HFFc6 (cell line): ENCODE measurements around the gene GAS7. TPM values are rescaled to one million over a fixed set of nuclear protein-coding genes. Genes with fewer than 3 reads are reported as not detected.

Experiments
- DNase-seq: peaks from one replicate; pipeline ENCODE4 v3.0.0-alpha.2; 2018
- H3K27ac Mint-ChIP-seq: 2 replicates; pipeline ENCODE4 v1.8.0; 2020; ENCODE audit warnings: mild to moderate bottlenecking, mixed read lengths
- H3K27me3 Mint-ChIP-seq: 2 replicates; pipeline ENCODE4 v1.8.0; 2021; ENCODE audit warnings: mild to moderate bottlenecking, moderate library complexity, mixed read lengths; ENCODE audit not compliant: insufficient read depth
- H3K36me3 Mint-ChIP-seq: 2 replicates; pipeline ENCODE4 v1.8.0; 2021; ENCODE audit warnings: low read depth, mixed read lengths
- H3K4me1 Mint-ChIP-seq: 2 replicates; pipeline ENCODE4 v1.8.0; 2020; ENCODE audit warnings: low read depth, mixed read lengths
- H3K4me3 Mint-ChIP-seq: 2 replicates; pipeline ENCODE4 v1.8.0; 2020; ENCODE audit warnings: mild to moderate bottlenecking, moderate library complexity, mixed read lengths
- H3K9me3 Mint-ChIP-seq: 2 replicates; pipeline ENCODE4 v1.8.0; 2020; ENCODE audit warnings: mild to moderate bottlenecking, mixed read lengths
- CTCF ChIP-seq: fragments of 200-600 bp; sonication (generic); IDR thresholded peaks from 2 replicates; pipeline ENCODE4 v1.5.0; 2021; ENCODE audit warnings: antibody characterized with exemption, mild to moderate bottlenecking
- total RNA-seq, 6 experiments: library from RNA; stranded (reverse); fragmentation: NEBNext Ultra II Directional; extraction: Animal tissue kit (Norgen Biotek cat#: 25700); gene quantifications; 2 replicates in 1 of 6; 3 replicates in 5 of 6; pipeline ENCODE4 v1.2.3, GENCODE V29; 2021

The GAS7 gene
- total RNA-seq, 6 experiments from 2014 or later: 1.4 to 7.4 (median 3.1) TPM

GRCh38 chr17:9999919-10000695 is 198.3 kb downstream of the GAS7 start:
- H3K4me1 Mint-ChIP-seq: no peaks in the 10 kb centered on the region
- H3K4me3 Mint-ChIP-seq: no peak overlapping the region
- H3K27me3 Mint-ChIP-seq: no peaks in the 10 kb centered on the region; the same call in none of the 2 replicates
- H3K9me3 Mint-ChIP-seq: no peaks in the 10 kb centered on the region; the same call in 1 of the 2 replicates
- no peak for DNase-seq
- H3K36me3 Mint-ChIP-seq: no peaks in the 10 kb centered on the region
- H3K27ac Mint-ChIP-seq: no peak overlapping the region
- TF ChIP-seq CTCF: no peak

GRCh38 chr17:9998060-9998459 is 200.3 kb downstream of the GAS7 start:
- Mint-ChIP-seq H3K9me3 (no peaks in the 10 kb centered on the region; the same call in 1 of the 2 replicates), H3K27ac (no peak overlapping the region), H3K27me3 (peaks cover 2% of the 10 kb centered on the region), H3K4me1 (no peaks in the 10 kb centered on the region), H3K36me3 (no peaks in the 10 kb centered on the region), H3K4me3 (no peak overlapping the region)
- no peak for TF ChIP-seq CTCF
- no peak for DNase-seq

- DNase-seq: no peak
- Mint-ChIP-seq H3K9me3 (no peaks in the 10 kb centered on the region; the same call in 1 of the 2 replicates), H3K36me3 (no peaks in the 10 kb centered on the region; the same call in 1 of the 2 replicates), H3K27me3 (peaks cover 2% of the 10 kb centered on the region), H3K27ac (no peak overlapping the region), H3K4me1 (no peaks in the 10 kb centered on the region), H3K4me3 (no peak overlapping the region)
- TF ChIP-seq CTCF: no peak
Measured at GRCh38 chr17:9994761-9995160, 203.6 kb downstream of the GAS7 start.

- H3K4me1 Mint-ChIP-seq: no peaks in the 10 kb centered on the region
- no peaks in the 10 kb centered on the region for H3K9me3 Mint-ChIP-seq
- TF ChIP-seq CTCF: no peak
- H3K36me3 Mint-ChIP-seq: no peaks in the 10 kb centered on the region; the same call in 1 of the 2 replicates
- no peak overlapping the region for H3K27ac Mint-ChIP-seq
- no peak overlapping the region for H3K4me3 Mint-ChIP-seq
- DNase-seq: no peak
- H3K27me3 Mint-ChIP-seq: peaks cover 3% of the 10 kb centered on the region
Measured at GRCh38 chr17:9991796-9992195, 206.6 kb downstream of the GAS7 start.

GRCh38 chr17:9991351-9991750 is 207.1 kb downstream of the GAS7 start:
- TF ChIP-seq CTCF: no peak
- H3K4me3 Mint-ChIP-seq: no peak overlapping the region
- no peaks in the 10 kb centered on the region for H3K4me1 Mint-ChIP-seq
- no peak for DNase-seq
- no peaks in the 10 kb centered on the region for H3K9me3 Mint-ChIP-seq
- no peak overlapping the region for H3K27ac Mint-ChIP-seq
- no peaks in the 10 kb centered on the region; the same call in 1 of the 2 replicates for H3K36me3 Mint-ChIP-seq
- H3K27me3 Mint-ChIP-seq: peaks cover 3% of the 10 kb centered on the region
